Choroid plexus epithelial cell (primary cell): ENCODE data around the gene FCHO1.
A peak's percentile ranks its signal among the peaks of the same experiment; 100 is the strongest.

Source experiments
- DNase-seq: peaks from one replicate; pipeline ENCODE4 v3.0.0-alpha.2; 2010; ENCODE audit warnings: low read depth
- H3K4me3 ChIP-seq: 2 replicates; pipeline ENCODE4 v1.5.1; 2011; ENCODE audit warnings: low read depth, mild to moderate bottlenecking, control low read depth, low read length, moderate library complexity
- TF ChIP-seq, protein P1 (sequence below): conservative IDR thresholded peaks from 2 replicates; pipeline ENCODE4 v1.5.1; 2011; ENCODE audit warnings: low read depth, mild to moderate bottlenecking, control low read depth, inconsistent platforms, low read length, moderate library complexity

Gene FCHO1

GRCh38 chr19:17829855-17830566 is 78.7 kb downstream of the FCHO1 start:
- DNase-seq, result peak; percentile 33
- TF ChIP-seq, protein P1, sequence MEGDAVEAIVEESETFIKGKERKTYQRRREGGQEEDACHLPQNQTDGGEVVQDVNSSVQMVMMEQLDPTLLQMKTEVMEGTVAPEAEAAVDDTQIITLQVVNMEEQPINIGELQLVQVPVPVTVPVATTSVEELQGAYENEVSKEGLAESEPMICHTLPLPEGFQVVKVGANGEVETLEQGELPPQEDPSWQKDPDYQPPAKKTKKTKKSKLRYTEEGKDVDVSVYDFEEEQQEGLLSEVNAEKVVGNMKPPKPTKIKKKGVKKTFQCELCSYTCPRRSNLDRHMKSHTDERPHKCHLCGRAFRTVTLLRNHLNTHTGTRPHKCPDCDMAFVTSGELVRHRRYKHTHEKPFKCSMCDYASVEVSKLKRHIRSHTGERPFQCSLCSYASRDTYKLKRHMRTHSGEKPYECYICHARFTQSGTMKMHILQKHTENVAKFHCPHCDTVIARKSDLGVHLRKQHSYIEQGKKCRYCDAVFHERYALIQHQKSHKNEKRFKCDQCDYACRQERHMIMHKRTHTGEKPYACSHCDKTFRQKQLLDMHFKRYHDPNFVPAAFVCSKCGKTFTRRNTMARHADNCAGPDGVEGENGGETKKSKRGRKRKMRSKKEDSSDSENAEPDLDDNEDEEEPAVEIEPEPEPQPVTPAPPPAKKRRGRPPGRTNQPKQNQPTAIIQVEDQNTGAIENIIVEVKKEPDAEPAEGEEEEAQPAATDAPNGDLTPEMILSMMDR, result no peak
- H3K4me3 ChIP-seq, result peak overlapping the region; percentile 31

GRCh38 chr19:17830567-17831418 is 79.5 kb downstream of the FCHO1 start:
- TF ChIP-seq, protein P1, result no peak
- peak overlapping the region; percentile 31 for H3K4me3 ChIP-seq
- peak; percentile 84 for DNase-seq

- no peak for DNase-seq
- TF ChIP-seq, protein P1, result no peak
- no peak overlapping the region for H3K4me3 ChIP-seq
Measured at GRCh38 chr19:17831419-17831888, 80.2 kb downstream of the FCHO1 start.

- TF ChIP-seq, protein P1, result no peak
- no peak for DNase-seq
- no peak overlapping the region for H3K4me3 ChIP-seq
Measured at GRCh38 chr19:17832443-17833208, 81.3 kb downstream of the FCHO1 start.

DNA sequence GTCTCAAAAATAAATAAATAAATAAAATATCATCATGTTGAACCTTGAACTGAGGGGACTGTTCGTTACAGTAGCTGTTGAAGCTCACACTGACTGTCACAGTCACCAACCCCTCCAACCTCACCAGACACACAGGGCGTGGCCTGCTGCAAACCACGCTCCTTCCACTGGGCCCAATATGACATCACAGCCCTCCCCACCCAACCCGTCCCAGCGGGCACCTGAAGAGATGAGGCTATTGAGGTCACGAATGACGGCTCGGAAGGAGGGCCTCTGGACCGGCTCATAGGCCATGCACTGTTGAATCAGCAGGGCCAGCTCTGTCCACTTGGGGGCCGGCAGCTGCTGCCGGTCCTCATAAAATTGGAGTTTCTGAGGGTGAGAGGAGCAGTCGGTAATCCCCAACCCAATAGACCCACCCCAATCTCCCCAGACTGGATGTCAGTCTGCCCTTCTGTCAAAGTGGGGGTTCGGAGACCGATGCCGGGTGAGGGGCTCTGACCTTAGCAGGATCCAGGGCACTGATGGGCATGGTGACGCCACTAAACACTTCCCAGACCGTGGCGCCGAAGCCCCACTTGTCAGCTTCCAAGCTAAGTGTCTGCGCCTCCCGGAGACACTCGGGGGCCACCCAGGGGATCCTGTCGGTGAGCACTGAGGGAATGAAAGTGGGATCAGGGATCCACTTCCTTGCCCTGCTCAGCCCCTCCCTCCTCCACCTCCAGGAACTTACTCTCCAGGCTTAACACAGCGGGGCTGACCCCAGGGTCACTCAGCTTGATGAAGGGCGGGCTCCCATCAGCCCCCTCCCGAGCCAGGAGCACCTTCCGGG is 83.3 kb downstream of the FCHO1 start:
- DNase-seq, result no peak
- TF ChIP-seq, protein P1, result peak; percentile 30
- H3K4me3 ChIP-seq, result no peak overlapping the region
